Adrenal gland (tissue), 12 donors: ENCODE data around the gene CHRNA10. TPM values are rescaled to one million over a fixed set of nuclear protein-coding genes. Genes with fewer than 3 reads are reported as not detected.
A peak's percentile ranks its signal among the peaks of the same experiment; 100 is the strongest.

Experiments used
- DNase-seq, 7 donors: peaks; one replicate each; pipeline ENCODE4 v3.0.0-alpha.2; 2019 to 2020
- H3K27ac ChIP-seq, 5 donors: fragments of 200-600 bp; sonication (generic) in 4 of 5; 1 replicate in 3 of 5; 2 replicates in 2 of 5; pipeline versions ENCODE4 v1.5.1 to v1.8.0; 2016 to 2020; ENCODE audit warnings: mild to moderate bottlenecking in 1 of 5
- H3K27me3 ChIP-seq: fragments of 200-600 bp; 2 replicates; pipeline ENCODE4 v1.8.0; 2021
- H3K36me3 ChIP-seq, 2 donors: fragments of 200-600 bp; replicated peaks in 1 of 2; 1 replicate in 1 of 2; 2 replicates in 1 of 2; pipeline versions ENCODE4 v1.5.1 to v1.8.0; 2018 to 2022
- H3K4me1 ChIP-seq, 2 donors: fragments of 200-600 bp; replicated peaks in 1 of 2; 1 replicate in 1 of 2; 2 replicates in 1 of 2; pipeline versions ENCODE4 v1.5.1 to v1.8.0; 2018 to 2021
- H3K4me3 ChIP-seq, 4 donors: fragments of 200-600 bp; sonication (generic) in 3 of 4; one replicate each; pipeline ENCODE4 v1.5.1; 2016 to 2018
- H3K9me3 ChIP-seq, 3 donors: fragments of 200-600 bp; sonication (generic) in 1 of 3; replicated peaks in 1 of 3; 1 replicate in 2 of 3; 2 replicates in 1 of 3; pipeline versions ENCODE4 v1.5.1 to v1.8.0; 2016 to 2021
- CTCF ChIP-seq, 6 experiments: fragments of 450-650 bp in 4 of 6; fragments of 200-600 bp in 2 of 6; sonication (generic) in 1 of 6; IDR thresholded peaks; 1 replicate in 5 of 6; 2 replicates in 1 of 6; pipeline versions ENCODE4 v1.5.1 to v1.8.0; 2016 to 2021; ENCODE audit warnings: antibody characterized with exemption in 6 of 6, mild to moderate bottlenecking in 2 of 6, moderate library complexity in 1 of 6
- POLR2A ChIP-seq, 2 donors: fragments of 450-650 bp; IDR thresholded peaks; one replicate each; pipeline ENCODE4 v1.6.1; 2017; ENCODE audit warnings: antibody characterized with exemption in 2 of 2, mild to moderate bottlenecking in 2 of 2, moderate library complexity in 1 of 2
- WGBS, 4 donors: extraction: QIAGEN DNeasy Blood & Tissue Kit in 2 of 4; methylation state at CpG; one replicate each; pipeline versions ENCODE4 v1.1.5 to v1.1.7; 2013 to 2017; 5-methylcytosine and 5-hydroxymethylcytosine counted together
- intact Hi-C, 2 donors: fragments of 100-400 bp; cut with DNase I; formaldehyde crosslinking; loops; one replicate each; pipeline versions ENCODE4 v1.14.1 to v1.15.0; 2022 to 2023
- polyA plus RNA-seq, 3 donors: library from polyadenylated mRNA; stranded (reverse); fragments of 200-250 nt in 2 of 3; fragments of 350-450 nt in 1 of 3; fragmentation: Illumina TruSeq in 1 of 3; extraction: RNeasy Lipid Tissue Mini Kit (QIAGEN cat#74804) in 1 of 3; gene quantifications; one replicate each; pipeline ENCODE4 v1.2.3, GENCODE V29; 2013 to 2014
- total RNA-seq, 9 donors: library from RNA; depleted of rRNA in 4 of 9; stranded (reverse); fragments of >200 nt in 4 of 9; fragments of 120-200 nt in 1 of 9; fragmentation: NEBNext Ultra II Directional in 1 of 9; extraction: Animal tissue kit (Norgen Biotek cat#: 25700) in 1 of 9; gene quantifications; one replicate each; pipeline versions ENCODE4 v1.1.0 to v1.2.4, GENCODE V29; 2013 to 2023
- donor health status: healthy with polysubstance abuse.
- donor health status: Bipolar disorder and iron deficiency.
- donor health status: DM: yes; HTN: yes; CAD: no.
- donor health status: DM: no; HTN: no; CAD: no.
- donor health status: DM: no; HTN: no; CAD: no.
- donor health status: DM: yes; HTN: yes; CAD: no.

The CHRNA10 gene
- total and polyA plus RNA-seq, 12 donors = 0.13 to 3.0 (median 0.81) TPM; not detected in 2

GRCh38 chr11:3683039-3683438 is 11.9 kb upstream of the CHRNA10 start:
- no peak for TF ChIP-seq POLR2A (IDR thresholded peaks at IDR 0.05)
- Histone ChIP-seq H3K36me3 (peaks cover 0 to 86% of the 10 kb centered on the region in 2 donors), H3K27ac (no peak overlapping the region), H3K27me3 (no peaks in the 10 kb centered on the region), H3K4me1 (peaks cover 7 to 11% of the 10 kb centered on the region in 2 donors), H3K4me3 (no peak overlapping the region), H3K9me3 (no peaks in the 10 kb centered on the region)
- intact Hi-C loops = no loop called here
- DNase-seq = peak in 1 of 7 donors; percentile 42
- WGBS, 4 donors = 94 to 97% (median 97%) methylated on average over 8 to 9 of the region's 9 CpGs

GRCh38 chr11:3679077-3679476 is 7.9 kb upstream of the CHRNA10 start:
- Histone ChIP-seq H3K36me3 (peaks cover 0 to 89% of the 10 kb centered on the region in 2 donors), H3K4me3 (no peak overlapping the region), H3K27me3 (no peaks in the 10 kb centered on the region), H3K9me3 (no peaks in the 10 kb centered on the region), H3K4me1 (peaks cover 0 to 2% of the 10 kb centered on the region in 2 donors), H3K27ac (no peak overlapping the region)
- WGBS, 4 donors = 93 to 98% (median 96%) methylated on average over 3 of the region's 3 CpGs
- TF ChIP-seq POLR2A (IDR thresholded peaks at IDR 0.05) (no peak), CTCF (IDR thresholded peaks at IDR 0.05) (no peak)
- intact Hi-C loops = no loop called here
- no peak for DNase-seq

DNA sequence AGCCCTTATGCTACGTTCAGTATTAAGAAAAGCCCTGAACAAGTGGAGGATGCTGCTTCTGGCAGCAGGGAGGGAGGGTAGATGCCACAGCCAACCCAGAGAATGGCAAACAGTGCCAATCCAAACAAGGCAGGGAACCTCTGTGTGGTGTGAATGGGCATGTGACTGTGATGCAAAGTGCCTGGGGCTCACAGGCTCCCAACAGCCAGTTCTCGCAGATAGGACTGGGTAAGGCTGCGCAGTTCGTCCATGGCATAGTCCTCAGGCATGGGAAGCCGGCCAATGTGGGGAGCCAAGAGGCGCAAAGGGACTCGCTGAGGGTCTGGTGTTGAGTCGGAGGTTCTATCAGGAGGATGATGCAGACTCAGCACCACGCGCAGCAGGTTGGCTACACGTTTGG is 4.8 kb upstream of the CHRNA10 start:
- Histone ChIP-seq H3K27ac (no peak overlapping the region), H3K9me3 (no peaks in the 10 kb centered on the region), H3K36me3 (peaks cover 0 to 75% of the 10 kb centered on the region in 2 donors), H3K4me1 (no peaks in the 10 kb centered on the region), H3K4me3 (no peak overlapping the region), H3K27me3 (no peaks in the 10 kb centered on the region)
- TF ChIP-seq CTCF (IDR thresholded peaks at IDR 0.05) = no peak
- DNase-seq = no peak
- 93 to 99% (median 97%) methylated on average over 11 of the region's 11 CpGs for WGBS, 4 donors
- intact Hi-C loops = no loop called here

DNA sequence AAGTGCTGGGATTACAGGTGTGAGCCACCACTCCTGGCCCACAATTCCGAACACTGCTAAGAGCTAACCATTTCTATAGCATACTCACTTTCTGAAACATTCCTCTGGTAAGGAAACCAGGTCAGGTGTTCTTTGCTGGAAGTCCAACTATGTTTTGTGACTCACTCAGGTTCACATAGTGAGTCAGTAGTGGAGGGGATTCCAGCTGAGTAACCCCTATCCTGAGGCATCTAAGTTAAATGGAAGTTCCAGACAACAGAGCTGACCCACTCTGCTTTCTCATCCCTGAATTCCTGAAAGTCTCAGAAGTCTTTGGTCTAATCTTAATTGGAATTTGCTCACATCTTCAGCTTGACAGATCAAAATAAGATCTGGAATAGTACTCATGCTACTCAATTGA is 3.0 kb upstream of the CHRNA10 start:
- Histone ChIP-seq H3K27ac (no peak overlapping the region), H3K4me3 (no peak overlapping the region), H3K36me3 (peaks cover 0 to 58% of the 10 kb centered on the region in 2 donors), H3K27me3 (no peaks in the 10 kb centered on the region), H3K9me3 (no peaks in the 10 kb centered on the region), H3K4me1 (no peaks in the 10 kb centered on the region)
- WGBS, 4 donors = 91 to 100% (median 99%) methylated on average over 1 of the region's 1 CpG
- TF ChIP-seq CTCF (IDR thresholded peaks at IDR 0.05) (no peak), POLR2A (IDR thresholded peaks at IDR 0.05) (no peak)
- DNase-seq = no peak
- intact Hi-C loops = no loop called here

DNA sequence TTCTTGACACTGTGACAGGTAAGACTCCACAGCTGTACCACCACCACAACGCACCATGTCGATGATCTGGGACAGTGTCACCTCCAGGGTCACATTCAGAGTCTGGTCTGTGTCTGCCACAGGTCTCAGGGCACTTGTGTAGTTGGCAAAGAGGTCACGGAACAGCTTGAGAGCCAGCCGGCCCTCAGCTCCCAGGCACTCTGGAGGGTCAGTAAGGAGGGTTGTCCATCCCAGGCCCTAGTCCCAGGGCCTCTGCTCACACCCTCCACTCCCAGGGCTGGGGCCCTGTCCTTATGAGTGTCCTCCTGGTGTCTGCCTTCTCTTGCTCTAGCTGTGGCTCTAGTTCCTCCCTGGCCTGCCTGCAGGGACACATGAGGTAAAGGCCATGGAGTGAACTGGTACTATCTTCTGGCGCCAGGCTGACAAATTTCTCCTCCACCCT is 1.4 kb downstream of the CHRNA10 start:
- H3K27ac ChIP-seq = no peak overlapping the region
- H3K4me1 ChIP-seq = no peaks in the 10 kb centered on the region
- no peaks in the 10 kb centered on the region for H3K27me3 ChIP-seq
- intact Hi-C loops = no loop called here
- H3K4me3 ChIP-seq = no peak overlapping the region
- H3K9me3 ChIP-seq = no peaks in the 10 kb centered on the region
- 84 to 95% (median 90%) methylated on average over 5 of the region's 5 CpGs for WGBS, 4 donors
- peaks cover 0 to 53% of the 10 kb centered on the region in 2 donors for H3K36me3 ChIP-seq
- no peak for DNase-seq
- TF ChIP-seq CTCF (IDR thresholded peaks at IDR 0.05) = no peak
- TF ChIP-seq POLR2A (IDR thresholded peaks at IDR 0.05) = no peak
